ENCODE results near the gene SKOR2.

DNA sequence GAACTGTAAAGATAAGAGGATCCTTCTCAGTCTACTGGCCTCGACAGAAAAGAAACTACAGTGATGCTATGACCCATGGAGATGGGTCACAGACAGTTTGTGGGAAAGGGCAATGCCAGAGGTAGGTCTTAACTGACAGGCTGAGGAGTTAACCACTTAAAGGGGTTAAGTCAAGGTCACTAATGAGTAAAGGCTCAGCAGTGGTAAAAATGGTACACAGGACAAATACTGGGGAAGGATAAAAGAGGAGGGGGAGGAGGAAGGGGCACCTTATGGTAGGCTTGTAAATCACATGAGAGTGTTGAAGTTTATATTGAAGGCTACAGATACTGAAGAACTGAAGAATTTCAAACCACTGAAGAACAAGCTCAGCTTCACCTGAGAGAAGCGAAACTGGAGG is 85.2 kb downstream of the SKOR2 start:
- TF ChIP-seq POLR2A (IDR thresholded peaks at IDR 0.05; ENCODE audit: low read depth, low read length) (no peak), SMC3 (IDR thresholded peaks at IDR 0.05; ENCODE audit: low read depth, low read length) (no peak), CEBPB (IDR thresholded peaks at IDR 0.05; ENCODE audit: low read depth, low read length) (no peak)
- TF ChIP-seq, protein P1, sequence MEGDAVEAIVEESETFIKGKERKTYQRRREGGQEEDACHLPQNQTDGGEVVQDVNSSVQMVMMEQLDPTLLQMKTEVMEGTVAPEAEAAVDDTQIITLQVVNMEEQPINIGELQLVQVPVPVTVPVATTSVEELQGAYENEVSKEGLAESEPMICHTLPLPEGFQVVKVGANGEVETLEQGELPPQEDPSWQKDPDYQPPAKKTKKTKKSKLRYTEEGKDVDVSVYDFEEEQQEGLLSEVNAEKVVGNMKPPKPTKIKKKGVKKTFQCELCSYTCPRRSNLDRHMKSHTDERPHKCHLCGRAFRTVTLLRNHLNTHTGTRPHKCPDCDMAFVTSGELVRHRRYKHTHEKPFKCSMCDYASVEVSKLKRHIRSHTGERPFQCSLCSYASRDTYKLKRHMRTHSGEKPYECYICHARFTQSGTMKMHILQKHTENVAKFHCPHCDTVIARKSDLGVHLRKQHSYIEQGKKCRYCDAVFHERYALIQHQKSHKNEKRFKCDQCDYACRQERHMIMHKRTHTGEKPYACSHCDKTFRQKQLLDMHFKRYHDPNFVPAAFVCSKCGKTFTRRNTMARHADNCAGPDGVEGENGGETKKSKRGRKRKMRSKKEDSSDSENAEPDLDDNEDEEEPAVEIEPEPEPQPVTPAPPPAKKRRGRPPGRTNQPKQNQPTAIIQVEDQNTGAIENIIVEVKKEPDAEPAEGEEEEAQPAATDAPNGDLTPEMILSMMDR (conservative IDR thresholded peaks at IDR 0.05; ENCODE audit: low read depth, low read length), result no peak

All from IMR-90 (cell line).